ENCODE measurements around the gene MCTP2. TPM values are rescaled to one million over a fixed set of nuclear protein-coding genes. Genes with fewer than 3 reads are reported as not detected.
"Not testable (repeated sequence)": the region's sequence is repeated elsewhere in the genome, so short reads cannot be mapped to it uniquely, and the experiment has no call there.

The MCTP2 gene
- total and polyA plus RNA-seq, 2 donors: 6.7 to 9.3 TPM

- 88% methylated on average over 3 of the region's 3 CpGs for WGBS
- DNase-seq (ENCODE audit: low read depth in 6 of 9, low spot score in 9 of 9): peak in 1 of 9 donors; percentile 44
- Histone ChIP-seq H3K27me3 (ENCODE audit: control insufficient read depth in 2 of 2, insufficient read depth in 1 of 2, low read length in 1 of 2) (no peaks in the 10 kb centered on the region), H3K36me3 (ENCODE audit: control insufficient read depth in 2 of 2, insufficient read depth in 2 of 2, low read length in 1 of 2) (no peaks in the 10 kb centered on the region), H3K4me3 (ENCODE audit: low read length in 2 of 2) (no peak overlapping the region), H3K4me1 (ENCODE audit: control insufficient read depth in 2 of 2, insufficient read depth in 2 of 2, low read length in 2 of 2) (no peaks in the 10 kb centered on the region), H3K27ac (ENCODE audit: low read depth in 1 of 2, low read length in 1 of 2) (no peak overlapping the region), H3K9me3 (ENCODE audit: control insufficient read depth in 2 of 2, insufficient read depth in 1 of 2, low read length in 1 of 2) (no peaks in the 10 kb centered on the region)
Measured at GRCh38 chr15:94253742-94254141, 22.4 kb downstream of the MCTP2 start.

DNA sequence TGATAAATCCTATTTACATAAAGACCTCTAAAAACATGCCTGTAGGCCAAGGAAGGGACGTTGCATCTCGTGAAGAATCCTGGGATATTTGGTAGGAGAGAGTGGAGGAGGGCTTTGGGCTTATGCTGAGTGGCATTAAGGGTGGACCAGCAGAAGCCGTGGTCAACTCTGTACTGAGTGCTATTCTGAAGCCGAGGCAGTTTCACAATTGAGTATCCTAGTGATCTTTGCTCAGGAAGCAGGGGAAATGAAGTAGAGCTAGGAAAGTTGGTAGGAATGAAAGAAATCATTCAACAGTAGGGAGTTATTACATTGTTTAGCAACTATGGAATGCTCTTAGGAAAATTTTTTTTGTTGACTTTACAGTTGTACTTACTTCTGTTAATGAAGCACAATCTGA lies 24.2 kb downstream of the MCTP2 start:
- H3K27ac ChIP-seq (ENCODE audit: low read depth in 1 of 2, low read length in 1 of 2): no peak overlapping the region

GRCh38 chr15:94256511-94256910 lies 25.1 kb downstream of the MCTP2 start:
- no peak for DNase-seq (ENCODE audit: low read depth in 6 of 9, low spot score in 9 of 9)
- H3K27me3 ChIP-seq (ENCODE audit: control insufficient read depth in 2 of 2, insufficient read depth in 1 of 2, low read length in 1 of 2): no peaks in the 10 kb centered on the region
- no peaks in the 10 kb centered on the region for H3K36me3 ChIP-seq (ENCODE audit: control insufficient read depth in 2 of 2, insufficient read depth in 2 of 2, low read length in 1 of 2)
- H3K27ac ChIP-seq (ENCODE audit: low read depth in 1 of 2, low read length in 1 of 2): no peak overlapping the region
- 58% methylated on average over 3 of the region's 3 CpGs for WGBS
- H3K4me3 ChIP-seq (ENCODE audit: low read length in 2 of 2): no peak overlapping the region
- H3K9me3 ChIP-seq (ENCODE audit: control insufficient read depth in 2 of 2, insufficient read depth in 1 of 2, low read length in 1 of 2): no peaks in the 10 kb centered on the region
- no peaks in the 10 kb centered on the region for H3K4me1 ChIP-seq (ENCODE audit: control insufficient read depth in 2 of 2, insufficient read depth in 2 of 2, low read length in 2 of 2)

More for the DNA sequence above, 24.2 kb downstream of the MCTP2 start:
- H3K4me1 ChIP-seq (ENCODE audit: control insufficient read depth in 2 of 2, insufficient read depth in 2 of 2, low read length in 2 of 2): no peaks in the 10 kb centered on the region
- no peaks in the 10 kb centered on the region for H3K9me3 ChIP-seq (ENCODE audit: control insufficient read depth in 2 of 2, insufficient read depth in 1 of 2, low read length in 1 of 2)
- WGBS: 95% methylated on average over 4 of the region's 4 CpGs
- no peaks in the 10 kb centered on the region for H3K27me3 ChIP-seq (ENCODE audit: control insufficient read depth in 2 of 2, insufficient read depth in 1 of 2, low read length in 1 of 2)
- H3K4me3 ChIP-seq (ENCODE audit: low read length in 2 of 2): no peak overlapping the region
- H3K36me3 ChIP-seq (ENCODE audit: control insufficient read depth in 2 of 2, insufficient read depth in 2 of 2, low read length in 1 of 2): no peaks in the 10 kb centered on the region
- no peak for DNase-seq (ENCODE audit: low read depth in 6 of 9, low spot score in 9 of 9)

GRCh38 chr15:94257776-94258175 lies 26.4 kb downstream of the MCTP2 start:
- H3K27ac ChIP-seq (ENCODE audit: low read depth in 1 of 2, low read length in 1 of 2); H3K9me3 ChIP-seq (ENCODE audit: control insufficient read depth in 2 of 2, insufficient read depth in 1 of 2, low read length in 1 of 2); H3K36me3 ChIP-seq (ENCODE audit: control insufficient read depth in 2 of 2, insufficient read depth in 2 of 2, low read length in 1 of 2); H3K4me1 ChIP-seq (ENCODE audit: control insufficient read depth in 2 of 2, insufficient read depth in 2 of 2, low read length in 2 of 2); H3K4me3 ChIP-seq (ENCODE audit: low read length in 2 of 2); H3K27me3 ChIP-seq (ENCODE audit: control insufficient read depth in 2 of 2, insufficient read depth in 1 of 2, low read length in 1 of 2); DNase-seq (ENCODE audit: low read depth in 6 of 9, low spot score in 9 of 9): not testable (repeated sequence)
- WGBS: 96% methylated on average over 7 of the region's 7 CpGs

DNA sequence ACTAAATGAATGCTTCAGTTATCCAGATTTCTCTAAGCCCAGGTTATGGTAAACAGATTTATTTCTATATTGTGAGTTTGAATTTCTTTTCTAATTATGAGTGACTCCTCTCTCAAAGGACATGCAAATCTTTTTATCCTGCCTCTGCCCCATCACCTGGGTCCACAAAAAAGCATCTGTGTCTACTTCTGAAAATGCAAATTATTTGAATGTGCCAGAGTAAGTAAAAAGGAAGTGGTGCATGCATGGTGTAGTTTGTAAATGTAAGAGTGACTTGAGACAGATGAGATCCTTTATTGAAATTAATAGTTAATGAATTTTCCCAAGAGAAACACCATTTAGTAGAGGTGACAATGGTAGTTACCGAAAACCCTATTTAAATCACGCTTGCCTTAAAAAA lies 26.9 kb downstream of the MCTP2 start:
- H3K4me1 ChIP-seq (ENCODE audit: control insufficient read depth in 2 of 2, insufficient read depth in 2 of 2, low read length in 2 of 2): no peaks in the 10 kb centered on the region
- no peak for DNase-seq (ENCODE audit: low read depth in 6 of 9, low spot score in 9 of 9)
- no peak overlapping the region for H3K27ac ChIP-seq (ENCODE audit: low read depth in 1 of 2, low read length in 1 of 2)

GRCh38 chr15:94259121-94259751 lies 27.9 kb downstream of the MCTP2 start:
- Histone ChIP-seq H3K9me3 (ENCODE audit: control insufficient read depth in 2 of 2, insufficient read depth in 1 of 2, low read length in 1 of 2) (no peaks in the 10 kb centered on the region), H3K36me3 (ENCODE audit: control insufficient read depth in 2 of 2, insufficient read depth in 2 of 2, low read length in 1 of 2) (no peaks in the 10 kb centered on the region), H3K4me3 (ENCODE audit: low read length in 2 of 2) (no peak overlapping the region), H3K27ac (ENCODE audit: low read depth in 1 of 2, low read length in 1 of 2) (no peak overlapping the region), H3K4me1 (ENCODE audit: control insufficient read depth in 2 of 2, insufficient read depth in 2 of 2, low read length in 2 of 2) (no peaks in the 10 kb centered on the region), H3K27me3 (ENCODE audit: control insufficient read depth in 2 of 2, insufficient read depth in 1 of 2, low read length in 1 of 2) (no peaks in the 10 kb centered on the region)
- no peak for DNase-seq (ENCODE audit: low read depth in 6 of 9, low spot score in 9 of 9)
- 49% methylated on average over 1 of the region's 1 CpG for WGBS

More for the DNA sequence above, 26.9 kb downstream of the MCTP2 start:
- Histone ChIP-seq H3K27me3 (ENCODE audit: control insufficient read depth in 2 of 2, insufficient read depth in 1 of 2, low read length in 1 of 2) (no peaks in the 10 kb centered on the region), H3K4me3 (ENCODE audit: low read length in 2 of 2) (no peak overlapping the region), H3K36me3 (ENCODE audit: control insufficient read depth in 2 of 2, insufficient read depth in 2 of 2, low read length in 1 of 2) (no peaks in the 10 kb centered on the region), H3K9me3 (ENCODE audit: control insufficient read depth in 2 of 2, insufficient read depth in 1 of 2, low read length in 1 of 2) (no peaks in the 10 kb centered on the region)
- WGBS: 90% methylated on average over 2 of the region's 2 CpGs

DNA sequence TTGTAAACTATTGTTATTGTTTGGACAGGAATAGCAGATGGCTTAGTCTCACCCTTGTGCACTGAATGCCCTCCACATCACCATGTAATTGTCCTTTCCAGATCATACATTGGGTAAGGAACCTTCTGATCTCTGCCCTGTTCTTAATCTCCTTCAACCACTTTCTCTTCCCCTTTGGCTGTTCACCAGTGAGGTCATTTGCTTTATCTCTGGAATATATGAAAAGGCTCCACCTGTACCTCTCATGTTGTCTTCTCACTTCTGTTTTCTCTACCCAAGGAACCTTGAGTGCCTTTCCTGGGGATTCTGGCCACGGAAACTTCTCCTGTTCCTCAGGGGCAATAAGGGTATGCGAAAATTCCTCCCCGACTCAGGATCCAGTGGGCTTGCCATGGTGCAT lies 28.5 kb downstream of the MCTP2 start:
- H3K9me3 ChIP-seq (ENCODE audit: control insufficient read depth in 2 of 2, insufficient read depth in 1 of 2, low read length in 1 of 2): no peaks in the 10 kb centered on the region
- H3K36me3 ChIP-seq (ENCODE audit: control insufficient read depth in 2 of 2, insufficient read depth in 2 of 2, low read length in 1 of 2): no peaks in the 10 kb centered on the region
- 81% methylated on average over 3 of the region's 3 CpGs for WGBS
- DNase-seq (ENCODE audit: low read depth in 6 of 9, low spot score in 9 of 9): no peak
- no peak overlapping the region for H3K4me3 ChIP-seq (ENCODE audit: low read length in 2 of 2)
- H3K4me1 ChIP-seq (ENCODE audit: control insufficient read depth in 2 of 2, insufficient read depth in 2 of 2, low read length in 2 of 2): no peaks in the 10 kb centered on the region
- no peak overlapping the region for H3K27ac ChIP-seq (ENCODE audit: low read depth in 1 of 2, low read length in 1 of 2)
- no peaks in the 10 kb centered on the region for H3K27me3 ChIP-seq (ENCODE audit: control insufficient read depth in 2 of 2, insufficient read depth in 1 of 2, low read length in 1 of 2)

GRCh38 chr15:94262201-94262600 lies 30.8 kb downstream of the MCTP2 start:
- DNase-seq (ENCODE audit: low read depth in 6 of 9, low spot score in 9 of 9): no peak
- Histone ChIP-seq H3K27me3 (ENCODE audit: control insufficient read depth in 2 of 2, insufficient read depth in 1 of 2, low read length in 1 of 2) (no peaks in the 10 kb centered on the region), H3K27ac (ENCODE audit: low read depth in 1 of 2, low read length in 1 of 2) (no peak overlapping the region), H3K4me1 (ENCODE audit: control insufficient read depth in 2 of 2, insufficient read depth in 2 of 2, low read length in 2 of 2) (no peaks in the 10 kb centered on the region), H3K9me3 (ENCODE audit: control insufficient read depth in 2 of 2, insufficient read depth in 1 of 2, low read length in 1 of 2) (no peaks in the 10 kb centered on the region), H3K4me3 (ENCODE audit: low read length in 2 of 2) (no peak overlapping the region), H3K36me3 (ENCODE audit: control insufficient read depth in 2 of 2, insufficient read depth in 2 of 2, low read length in 1 of 2) (no peaks in the 10 kb centered on the region)
- 37% methylated on average over 1 of the region's 1 CpG for WGBS

- Histone ChIP-seq H3K27ac (ENCODE audit: low read depth in 1 of 2, low read length in 1 of 2) (no peak overlapping the region), H3K36me3 (ENCODE audit: control insufficient read depth in 2 of 2, insufficient read depth in 2 of 2, low read length in 1 of 2) (no peaks in the 10 kb centered on the region), H3K4me1 (ENCODE audit: control insufficient read depth in 2 of 2, insufficient read depth in 2 of 2, low read length in 2 of 2) (no peaks in the 10 kb centered on the region), H3K27me3 (ENCODE audit: control insufficient read depth in 2 of 2, insufficient read depth in 1 of 2, low read length in 1 of 2) (no peaks in the 10 kb centered on the region), H3K9me3 (ENCODE audit: control insufficient read depth in 2 of 2, insufficient read depth in 1 of 2, low read length in 1 of 2) (no peaks in the 10 kb centered on the region), H3K4me3 (ENCODE audit: low read length in 2 of 2) (no peak overlapping the region)
- no peak for DNase-seq (ENCODE audit: low read depth in 6 of 9, low spot score in 9 of 9)
- 65% methylated on average over 7 of the region's 7 CpGs for WGBS
Measured at GRCh38 chr15:94263341-94264273, 32.2 kb downstream of the MCTP2 start.
